Gastroesophageal sphincter (tissue), 4 donors: ENCODE results near the gene RTBDN. TPM values are rescaled to one million over a fixed set of nuclear protein-coding genes. Genes with fewer than 3 reads are reported as not detected.
A peak's percentile ranks its signal among the peaks of the same experiment; 100 is the strongest.

Experiments
- ATAC-seq: fragments of 150-250 bp; one replicate; pipeline ENCODE4 v1.9.1; 2016; ENCODE audit warnings: mild to moderate bottlenecking, moderate library complexity
- H3K27ac ChIP-seq, 4 donors: fragments of 200-600 bp; sonication (generic) in 3 of 4; 1 replicate in 3 of 4; 2 replicates in 1 of 4; pipeline ENCODE4 v1.5.1; 2016 to 2019
- H3K27me3 ChIP-seq: fragments of 200-600 bp; sonication (generic); one replicate; pipeline ENCODE4 v1.5.1; 2019
- H3K36me3 ChIP-seq, 2 donors: fragments of 200-600 bp; sonication (generic); one replicate each; pipeline ENCODE4 v1.5.1; 2019; ENCODE audit warnings: control low read depth in 1 of 2
- H3K4me1 ChIP-seq, 3 donors: fragments of 200-600 bp; sonication (generic); 1 replicate in 2 of 3; 2 replicates in 1 of 3; pipeline ENCODE4 v1.5.1; 2016 to 2019; ENCODE audit warnings: control low read depth in 2 of 3
- H3K4me3 ChIP-seq, 2 donors: fragments of 200-600 bp; sonication (generic); one replicate each; pipeline ENCODE4 v1.5.1; 2019; ENCODE audit warnings: mild to moderate bottlenecking in 1 of 2, moderate library complexity in 1 of 2
- H3K9me3 ChIP-seq, 3 donors: fragments of 200-600 bp; sonication (generic); one replicate each; pipeline ENCODE4 v1.5.1; 2017 to 2019; ENCODE audit warnings: control low read depth in 2 of 3
- CTCF ChIP-seq, 4 experiments: fragments of 200-600 bp in 2 of 4; fragments of 450-650 bp in 2 of 4; sonication (generic) in 1 of 4; IDR thresholded peaks; one replicate each; pipeline ENCODE4 v1.5.1; 2017 to 2019; ENCODE audit warnings: antibody characterized with exemption in 4 of 4, mild to moderate bottlenecking in 2 of 4, moderate library complexity in 2 of 4
- EP300 ChIP-seq: sonication (generic); formaldehyde crosslinking; IDR thresholded peaks from one replicate; pipeline ENCODE4 v1.6.1; 2017; ENCODE audit warnings: antibody characterized with exemption, mild to moderate bottlenecking
- POLR2A ChIP-seq, 2 donors: fragments of 450-650 bp; IDR thresholded peaks; one replicate each; pipeline ENCODE4 v1.6.1; 2017; ENCODE audit warnings: antibody characterized with exemption in 2 of 2, mild to moderate bottlenecking in 2 of 2, moderate library complexity in 1 of 2
- POLR2AphosphoS5 ChIP-seq: sonication (generic); formaldehyde crosslinking; IDR thresholded peaks from one replicate; pipeline ENCODE4 v1.6.1; 2017; ENCODE audit warnings: antibody characterized with exemption
- WGBS, 2 donors: methylation state at CpG; one replicate each; pipeline ENCODE4 v1.1.5; 2018; ENCODE audit warnings: low coverage in 1 of 2; 5-methylcytosine and 5-hydroxymethylcytosine counted together
- total RNA-seq, 4 donors: library from RNA; depleted of rRNA; stranded (reverse); fragments of >200 nt; gene quantifications; one replicate each; pipeline ENCODE4 v1.1.0, GENCODE V29; 2016

RTBDN gene
- total RNA-seq, 4 donors from 2014 or later = 1.1 TPM; not detected in 3

DNA sequence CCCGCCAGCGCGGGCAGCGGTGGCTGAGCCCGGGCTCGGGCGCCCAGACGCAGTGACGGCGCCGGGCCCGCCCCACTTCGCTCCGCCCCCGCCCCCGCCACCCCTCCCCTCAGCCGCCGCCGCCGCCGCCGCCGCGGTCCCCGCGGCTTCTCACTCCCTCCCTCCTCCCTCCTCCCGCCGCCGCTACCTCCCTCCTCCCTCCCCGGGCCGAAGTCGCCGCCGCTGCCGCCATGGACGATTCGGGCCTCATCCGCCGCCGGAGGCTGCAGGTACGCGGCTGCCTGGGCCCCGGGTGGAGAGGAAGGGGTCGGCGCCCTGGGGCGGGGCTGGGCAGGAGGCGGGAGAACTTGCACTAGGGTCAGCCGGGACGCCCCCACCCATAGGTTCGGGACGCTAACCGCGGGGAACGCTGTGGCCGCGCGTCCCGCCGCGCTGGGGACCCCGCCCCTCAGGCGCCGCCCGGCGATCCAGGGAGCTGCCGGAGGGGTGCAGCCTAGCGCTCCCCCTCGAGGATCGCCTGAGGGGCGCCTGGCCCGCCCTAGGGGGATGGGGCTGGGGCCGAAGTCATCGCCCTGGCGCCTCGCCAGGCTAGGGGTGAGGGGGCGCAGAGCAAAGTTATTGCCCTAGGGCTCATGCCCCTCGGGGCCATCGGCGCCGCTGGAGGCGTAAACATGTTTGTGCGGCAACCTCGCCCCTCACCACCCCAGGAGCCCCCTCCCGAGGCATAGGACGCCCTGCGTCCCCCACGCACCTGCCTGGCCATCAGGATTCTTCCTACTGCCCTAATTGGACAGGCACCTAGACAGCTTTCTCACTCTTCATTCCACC lies 427 bp downstream of the RTBDN start:
- H3K4me3 ChIP-seq = peak overlapping the region in 1 of 2 donors; percentile 47
- H3K27ac ChIP-seq = no peak overlapping the region
- TF ChIP-seq EP300 = no peak
- no peak for TF ChIP-seq CTCF (IDR thresholded peaks at IDR 0.05)
- TF ChIP-seq POLR2AphosphoS5 = no peak
- TF ChIP-seq POLR2A (IDR thresholded peaks at IDR 0.05) = no peak
- no peak for ATAC-seq
- no peaks in the 10 kb centered on the region for H3K36me3 ChIP-seq
- peaks cover 0 to 38% (median 13%) of the 10 kb centered on the region in 3 donors for H3K4me1 ChIP-seq
- 0% methylated on average over 4 of the region's 87 CpGs; no CpG with 5 or more reads in 1 of the 2 donors for WGBS, 2 donors
- peaks cover 100% of the 10 kb centered on the region for H3K27me3 ChIP-seq
- no peaks in the 10 kb centered on the region for H3K9me3 ChIP-seq

- ATAC-seq = no peak
- Histone ChIP-seq H3K9me3 (no peaks in the 10 kb centered on the region), H3K36me3 (no peaks in the 10 kb centered on the region), H3K27ac (no peak overlapping the region), H3K27me3 (peaks cover 100% of the 10 kb centered on the region), H3K4me3 (peak overlapping the region in 1 of 2 donors; percentile 47), H3K4me1 (peaks cover 0 to 36% (median 7%) of the 10 kb centered on the region in 3 donors)
- no peak for TF ChIP-seq POLR2AphosphoS5
- TF ChIP-seq CTCF (IDR thresholded peaks at IDR 0.05) = no peak
- no peak for TF ChIP-seq POLR2A (IDR thresholded peaks at IDR 0.05)
- WGBS, 2 donors = 0% methylated on average over 1 of the region's 5 CpGs; no CpG with 5 or more reads in 1 of the 2 donors
These were observed 1.0 kb downstream of the RTBDN start for GRCh38 chr19:12833418-12833737.

DNA sequence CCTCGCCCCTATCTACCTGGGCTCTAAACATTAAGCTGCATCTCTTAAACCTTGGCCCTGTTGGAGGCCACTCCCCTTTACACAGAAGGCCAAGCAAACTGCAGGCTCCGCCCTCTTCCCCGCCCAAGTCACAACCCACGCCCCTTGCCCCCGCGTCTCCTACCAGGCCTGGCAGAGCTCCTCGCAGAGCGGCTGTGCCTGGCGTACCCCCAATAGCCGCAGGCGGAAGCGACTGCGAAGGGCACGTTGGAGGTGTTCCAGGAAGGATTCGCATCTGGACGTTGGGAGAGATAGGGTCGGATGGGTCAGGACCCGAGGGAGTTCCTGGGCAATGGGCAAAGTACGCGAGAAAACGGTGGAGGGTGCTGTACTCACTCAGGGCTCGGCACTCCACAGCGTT lies 5.9 kb downstream of the RTBDN start:
- Histone ChIP-seq H3K36me3 (no peaks in the 10 kb centered on the region), H3K27me3 (peaks cover 100% of the 10 kb centered on the region), H3K4me3 (no peak overlapping the region), H3K4me1 (peaks cover 0 to 27% (median 0%) of the 10 kb centered on the region in 3 donors), H3K27ac (no peak overlapping the region), H3K9me3 (no peaks in the 10 kb centered on the region)
- ATAC-seq = no peak
- TF ChIP-seq CTCF (IDR thresholded peaks at IDR 0.05) (no peak), POLR2AphosphoS5 (no peak), POLR2A (IDR thresholded peaks at IDR 0.05) (no peak), EP300 (no peak)
- 14% methylated on average over 1 of the region's 23 CpGs; no CpG with 5 or more reads in 1 of the 2 donors for WGBS, 2 donors

DNA sequence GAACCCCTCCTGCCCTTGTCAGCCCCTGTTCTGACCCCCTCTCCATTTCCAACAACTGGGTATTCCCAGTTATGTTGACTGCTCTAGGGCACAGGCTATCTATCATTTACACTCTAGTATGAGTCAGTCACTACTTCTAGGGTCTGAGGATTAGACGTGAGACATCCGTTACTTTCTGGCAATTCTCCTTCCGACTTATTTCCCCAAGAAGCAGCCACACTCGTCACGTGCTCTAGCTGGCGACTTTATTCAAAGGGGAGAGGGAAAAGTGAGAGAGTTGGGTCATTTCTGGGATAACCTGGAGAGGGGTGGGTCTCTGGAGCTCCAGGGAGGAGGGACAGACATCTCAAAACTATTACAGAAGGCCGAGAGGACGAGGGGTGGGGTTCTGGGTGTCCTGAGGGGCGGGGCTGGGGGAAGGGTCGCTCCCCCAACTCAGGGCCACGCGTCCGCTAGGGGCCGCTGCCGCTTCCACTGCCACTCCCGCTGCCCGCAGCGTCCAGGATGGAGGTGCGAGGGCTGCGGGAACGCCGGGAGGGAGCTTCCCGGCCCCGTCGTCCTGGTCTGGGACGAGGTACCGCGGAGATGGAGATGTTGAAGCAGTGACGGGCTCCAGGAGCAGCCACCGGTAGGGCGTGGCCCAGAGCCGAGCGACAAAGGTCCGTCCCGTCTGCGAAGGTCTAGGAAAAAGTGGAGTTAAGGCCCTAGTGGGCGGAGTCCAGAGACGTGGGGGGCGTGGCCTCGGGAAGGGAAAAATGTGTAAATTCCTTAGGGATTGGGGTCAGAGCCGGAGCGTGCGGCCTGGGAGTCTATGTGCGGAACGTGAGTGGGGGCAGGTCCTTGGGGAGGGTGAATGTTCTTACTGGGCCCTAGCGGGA lies 8.9 kb downstream of the RTBDN start:
- no peak overlapping the region for H3K27ac ChIP-seq
- H3K27me3 ChIP-seq = peaks cover 72% of the 10 kb centered on the region
- peaks cover 0 to 10% (median 0%) of the 10 kb centered on the region in 3 donors for H3K9me3 ChIP-seq
- H3K4me3 ChIP-seq = no peak overlapping the region
- no peak for ATAC-seq
- H3K4me1 ChIP-seq = peaks cover 0 to 14% (median 0%) of the 10 kb centered on the region in 3 donors
- H3K36me3 ChIP-seq = no peaks in the 10 kb centered on the region
- 4 to 16% methylated on average over 9 to 10 of the region's 46 CpGs for WGBS, 2 donors
- TF ChIP-seq EP300 = no peak
- TF ChIP-seq CTCF (IDR thresholded peaks at IDR 0.05) = peak in 1 of 4 experiments; percentile 27
